Fibroblast of villous mesenchyme (primary cell): Measurements from ENCODE around the gene BCAT1. TPM values are rescaled to one million over a fixed set of nuclear protein-coding genes. Genes with fewer than 3 reads are reported as not detected.

Experiments used
- DNase-seq: peaks from one replicate; pipeline ENCODE4 v3.0.0-alpha.2; 2010; ENCODE audit warnings: low read depth
- H3K4me3 ChIP-seq: 2 replicates; pipeline ENCODE4 v1.5.1; 2011; ENCODE audit warnings: low read depth, mild to moderate bottlenecking, low read length
- CTCF ChIP-seq: IDR thresholded peaks from 2 replicates; pipeline ENCODE4 v1.5.1; 2012; ENCODE audit warnings: low read depth, mild to moderate bottlenecking, low read length; ENCODE audit not compliant: insufficient read depth
- total RNA-seq: library from RNA; depleted of rRNA; stranded (reverse); fragments of >200 nt; gene quantifications from 2 replicates; pipeline ENCODE4 v1.2.3, GENCODE V29; 2012

BCAT1 gene
- total RNA-seq, 1 donor: 199 TPM

GRCh38 chr12:24768415-24768814 lies 180.5 kb downstream of the BCAT1 start:
- no peak for DNase-seq
- no peak overlapping the region for H3K4me3 ChIP-seq
- TF ChIP-seq CTCF: no peak

GRCh38 chr12:24767016-24767415 lies 181.9 kb downstream of the BCAT1 start:
- no peak for DNase-seq
- no peak overlapping the region for H3K4me3 ChIP-seq
- TF ChIP-seq CTCF: no peak

GRCh38 chr12:24764712-24765111 lies 184.2 kb downstream of the BCAT1 start:
- H3K4me3 ChIP-seq: no peak overlapping the region
- no peak for DNase-seq
- TF ChIP-seq CTCF: no peak

- DNase-seq: no peak
These were observed 188.1 kb downstream of the BCAT1 start for GRCh38 chr12:24760606-24761378.

GRCh38 chr12:24760162-24760561 lies 188.7 kb downstream of the BCAT1 start:
- H3K4me3 ChIP-seq: no peak overlapping the region
- TF ChIP-seq CTCF: no peak
- DNase-seq: no peak

More at GRCh38 chr12:24760606-24761378, 188.1 kb downstream of the BCAT1 start:
- no peak for TF ChIP-seq CTCF
- H3K4me3 ChIP-seq: no peak overlapping the region

Other genes starting within 250 kb of the BCAT1 start
- gene DNAI7, start 246.1 kb upstream of the BCAT1 start, total RNA-seq: under 0.01 TPM in 1 of 2 replicates, not detected in the other
- 17.4 and 27.2 TPM in 2 replicates for gene ETFRF1, start 246.1 kb upstream of the BCAT1 start, total RNA-seq